Measurements from ENCODE around the gene POP7.

DNA sequence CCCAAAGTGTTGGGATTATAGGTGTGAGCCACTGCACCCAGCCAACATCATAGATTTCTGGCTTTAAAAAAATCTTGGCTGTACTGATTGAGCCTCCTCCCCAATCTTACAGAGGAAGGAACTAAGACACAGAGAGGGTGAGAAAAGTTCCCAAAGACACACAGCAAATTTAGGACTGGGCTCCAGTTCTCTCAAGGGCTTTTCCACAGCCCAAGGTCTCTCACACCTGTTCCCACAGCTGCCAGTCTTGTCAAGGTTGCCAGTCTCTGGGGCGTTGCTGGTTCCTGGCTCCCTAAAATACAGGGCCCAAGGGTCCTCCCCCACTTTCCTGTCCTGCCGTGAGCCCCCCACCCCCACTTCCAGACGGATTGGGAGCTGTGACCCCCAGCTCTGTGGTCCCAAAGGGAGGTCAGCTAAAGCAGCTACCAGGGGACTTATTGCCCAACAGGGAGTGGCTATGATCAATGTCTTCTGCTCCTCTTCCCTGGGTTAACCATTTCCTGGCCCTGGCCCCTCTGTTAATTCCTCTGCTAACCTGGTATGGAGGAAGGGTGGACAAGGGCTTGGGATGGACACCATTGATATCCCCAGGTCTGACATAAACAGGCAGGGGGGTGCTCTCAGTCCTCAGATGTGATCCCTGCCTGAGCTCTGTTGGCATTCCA is 24.3 kb downstream of the POP7 start:
- TF ChIP-seq, protein P1, sequence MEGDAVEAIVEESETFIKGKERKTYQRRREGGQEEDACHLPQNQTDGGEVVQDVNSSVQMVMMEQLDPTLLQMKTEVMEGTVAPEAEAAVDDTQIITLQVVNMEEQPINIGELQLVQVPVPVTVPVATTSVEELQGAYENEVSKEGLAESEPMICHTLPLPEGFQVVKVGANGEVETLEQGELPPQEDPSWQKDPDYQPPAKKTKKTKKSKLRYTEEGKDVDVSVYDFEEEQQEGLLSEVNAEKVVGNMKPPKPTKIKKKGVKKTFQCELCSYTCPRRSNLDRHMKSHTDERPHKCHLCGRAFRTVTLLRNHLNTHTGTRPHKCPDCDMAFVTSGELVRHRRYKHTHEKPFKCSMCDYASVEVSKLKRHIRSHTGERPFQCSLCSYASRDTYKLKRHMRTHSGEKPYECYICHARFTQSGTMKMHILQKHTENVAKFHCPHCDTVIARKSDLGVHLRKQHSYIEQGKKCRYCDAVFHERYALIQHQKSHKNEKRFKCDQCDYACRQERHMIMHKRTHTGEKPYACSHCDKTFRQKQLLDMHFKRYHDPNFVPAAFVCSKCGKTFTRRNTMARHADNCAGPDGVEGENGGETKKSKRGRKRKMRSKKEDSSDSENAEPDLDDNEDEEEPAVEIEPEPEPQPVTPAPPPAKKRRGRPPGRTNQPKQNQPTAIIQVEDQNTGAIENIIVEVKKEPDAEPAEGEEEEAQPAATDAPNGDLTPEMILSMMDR (IDR thresholded peaks at IDR 0.05): no peak
- TF ChIP-seq POLR2A (IDR thresholded peaks at IDR 0.05): no peak
